CMK (cell line): ENCODE measurements around the gene PNLIPRP2.

Experiments used
- DNase-seq: peaks from one replicate; pipeline ENCODE4 v3.0.0-alpha.2; 2010; ENCODE audit warnings: low read depth

PNLIPRP2 gene

GRCh38 chr10:116620423-116621400 is at the start of gene PNLIPRP2:
PNLIPRP2 (plus strand) TSS chr10:116620953.
- no peak for DNase-seq

DNA sequence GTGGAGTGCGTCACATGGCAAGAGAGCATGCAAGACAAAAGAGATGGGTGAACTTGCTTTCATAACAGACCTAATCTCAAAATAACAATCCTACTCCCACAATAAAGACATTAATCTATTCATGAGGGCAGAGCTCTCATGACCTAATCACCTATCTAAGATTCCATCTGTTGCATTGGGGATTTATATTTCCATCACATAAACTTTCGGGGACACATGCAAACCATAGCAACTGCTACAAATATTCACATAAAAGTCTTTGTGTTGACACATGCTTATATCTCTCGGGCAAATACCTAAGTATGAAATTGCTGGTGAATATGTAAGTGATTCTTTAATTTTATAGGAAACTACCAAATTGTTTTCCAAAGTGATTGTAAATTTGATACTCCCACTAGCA is 46.0 kb upstream of the PNLIPRP2 start:
- DNase-seq, result no peak

GRCh38 chr10:116587878-116588591 is 32.7 kb upstream of the PNLIPRP2 start:
- no peak for DNase-seq

GRCh38 chr10:116588995-116589394 is 31.8 kb upstream of the PNLIPRP2 start:
- DNase-seq, result no peak

DNA sequence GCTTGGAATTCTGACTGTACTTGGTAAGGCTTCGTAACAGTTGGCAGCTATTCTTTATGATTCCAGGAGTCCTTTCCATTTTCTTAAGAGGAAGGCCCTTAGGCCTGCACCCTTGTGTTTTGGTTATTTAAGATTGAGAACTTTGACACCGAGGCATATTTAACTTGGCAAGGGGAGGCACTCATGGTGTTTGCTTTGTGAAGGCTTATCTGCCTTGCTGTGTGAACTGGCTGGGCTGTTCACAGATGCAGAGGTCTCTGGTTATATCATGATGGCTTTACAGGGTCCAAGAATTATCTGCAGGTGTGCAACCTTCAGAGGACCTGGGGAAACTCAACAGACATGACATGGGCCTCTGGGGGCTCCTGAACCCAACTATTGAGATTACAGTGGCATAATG is 30.8 kb upstream of the PNLIPRP2 start:
- no peak for DNase-seq

DNA sequence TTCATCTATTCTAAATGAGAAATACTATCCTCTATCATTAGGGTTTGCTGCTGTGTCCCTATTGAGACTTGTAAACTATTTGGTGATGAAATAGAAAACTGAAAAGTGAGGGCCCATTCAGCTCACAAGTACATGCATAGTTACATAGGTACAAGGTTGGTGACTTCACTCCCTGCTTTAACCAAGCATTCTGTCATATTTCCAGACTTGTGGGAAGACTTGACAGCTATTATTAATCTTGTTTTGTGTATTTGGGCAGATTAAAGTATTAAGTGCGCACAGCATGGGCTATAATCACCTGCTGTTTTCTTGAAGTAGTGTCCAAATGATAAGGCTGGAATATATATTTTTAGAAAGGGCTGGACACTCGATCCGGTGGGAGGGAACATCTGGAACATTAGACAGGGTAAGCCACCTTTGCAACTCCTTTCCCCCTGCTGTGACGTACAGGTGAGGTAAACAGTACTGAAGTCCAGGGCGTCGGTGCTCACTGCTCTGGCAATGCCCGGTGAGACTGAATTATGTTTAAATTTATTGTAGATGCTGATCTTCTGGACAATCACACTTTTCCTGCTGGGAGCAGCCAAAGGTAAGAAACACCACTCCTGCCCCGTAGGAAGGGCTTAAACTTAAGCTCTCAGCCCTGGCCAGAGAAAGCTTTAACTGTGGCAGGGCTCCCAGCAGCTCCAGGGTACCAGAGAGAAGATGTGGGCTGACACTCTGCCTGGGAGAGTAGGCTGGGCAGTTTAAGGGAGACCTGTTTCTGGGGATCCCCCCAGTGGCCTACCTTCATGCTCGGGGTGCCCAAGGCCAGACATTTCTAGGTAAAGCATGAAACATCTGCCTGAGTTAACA is 29.9 kb upstream of the PNLIPRP2 start, which contains the start of gene PNLIPRP1:
PNLIPRP1 (plus strand) TSS at position 370 of the 855 bp plus-strand sequence; CDS start at position 541, 171 bp downstream.
- no peak for DNase-seq

- no peak for DNase-seq
Observed at GRCh38 chr10:116593139-116593740, 27.5 kb upstream of the PNLIPRP2 start.

DNA sequence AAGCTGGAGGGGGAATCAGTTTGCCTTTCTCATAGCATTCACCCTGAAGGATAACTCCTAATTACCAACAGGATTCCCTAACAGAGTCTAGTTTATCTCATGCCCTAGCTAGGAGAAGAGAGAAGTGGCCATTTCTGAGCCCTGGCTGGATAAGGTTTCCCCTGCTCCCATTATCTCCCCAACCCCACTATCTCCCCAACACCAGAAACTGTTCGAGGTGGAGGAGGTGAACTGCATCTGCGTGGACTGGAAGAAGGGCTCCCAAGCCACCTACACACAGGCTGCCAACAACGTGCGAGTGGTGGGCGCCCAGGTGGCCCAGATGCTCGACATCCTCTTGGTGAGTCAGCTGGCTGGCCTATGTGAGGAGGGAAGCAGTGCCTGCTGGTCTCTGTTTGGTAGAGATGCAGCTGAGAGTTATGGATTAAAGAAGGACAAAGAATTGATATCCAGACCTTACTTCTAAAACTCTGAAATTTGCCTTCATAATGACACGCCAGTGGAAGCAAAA is 26.2 kb upstream of the PNLIPRP2 start:
- no peak for DNase-seq

DNA sequence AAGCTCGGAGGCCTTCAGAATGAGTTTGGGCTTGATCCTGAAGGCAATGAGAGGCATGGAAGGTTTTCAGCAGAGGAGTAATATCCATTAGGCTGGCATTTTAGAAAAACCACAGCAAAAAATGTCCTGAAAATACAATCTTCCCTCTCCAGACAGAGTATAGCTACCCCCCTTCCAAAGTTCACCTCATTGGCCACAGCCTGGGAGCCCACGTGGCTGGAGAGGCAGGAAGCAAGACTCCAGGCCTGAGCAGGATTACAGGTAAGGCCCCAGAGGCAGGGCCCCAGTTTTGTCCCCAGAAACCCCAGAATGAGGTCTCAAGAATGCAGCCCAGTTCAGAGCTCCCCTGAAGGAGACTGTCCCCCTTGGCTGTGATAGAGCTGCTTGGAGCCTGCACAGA is 24.7 kb upstream of the PNLIPRP2 start:
- no peak for DNase-seq

DNA sequence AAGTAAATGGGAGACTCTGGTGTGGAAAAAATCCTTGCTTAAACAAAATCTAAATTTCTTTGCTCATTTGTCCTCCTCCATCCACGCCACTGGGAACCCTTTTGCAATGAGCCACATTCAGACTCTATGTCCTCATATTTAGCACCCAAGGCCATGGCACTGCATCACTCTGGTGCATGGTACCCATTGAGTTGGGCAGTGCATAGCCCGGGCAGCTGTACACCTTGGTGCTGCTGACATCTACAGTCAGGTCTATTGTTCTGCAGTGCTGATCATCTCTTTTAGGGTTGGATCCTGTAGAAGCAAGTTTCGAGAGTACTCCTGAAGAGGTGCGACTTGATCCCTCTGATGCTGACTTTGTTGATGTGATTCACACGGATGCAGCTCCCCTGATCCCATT is 23.2 kb upstream of the PNLIPRP2 start:
- DNase-seq, result no peak

DNA sequence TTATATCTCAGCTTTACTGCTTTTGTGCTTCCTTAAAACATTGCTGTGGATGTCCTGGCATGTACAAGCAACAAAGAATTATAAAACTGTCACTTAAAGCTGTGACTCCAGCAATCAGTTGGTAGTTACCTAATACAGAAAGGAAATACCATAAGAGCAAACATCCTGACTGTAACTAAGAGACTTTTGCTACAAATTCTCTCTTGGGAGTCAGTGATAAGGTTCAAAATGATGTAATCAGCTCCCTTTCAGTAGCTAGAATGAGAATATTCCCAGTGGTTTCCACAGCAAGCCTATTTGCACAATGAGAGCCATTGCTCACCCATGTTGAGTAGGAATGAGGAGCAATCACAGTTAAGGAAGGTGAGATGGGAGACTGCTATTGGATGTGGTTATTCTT is 22.4 kb upstream of the PNLIPRP2 start:
- DNase-seq, result no peak

GRCh38 chr10:116599991-116600390 is 20.8 kb upstream of the PNLIPRP2 start:
- DNase-seq, result no peak

DNA sequence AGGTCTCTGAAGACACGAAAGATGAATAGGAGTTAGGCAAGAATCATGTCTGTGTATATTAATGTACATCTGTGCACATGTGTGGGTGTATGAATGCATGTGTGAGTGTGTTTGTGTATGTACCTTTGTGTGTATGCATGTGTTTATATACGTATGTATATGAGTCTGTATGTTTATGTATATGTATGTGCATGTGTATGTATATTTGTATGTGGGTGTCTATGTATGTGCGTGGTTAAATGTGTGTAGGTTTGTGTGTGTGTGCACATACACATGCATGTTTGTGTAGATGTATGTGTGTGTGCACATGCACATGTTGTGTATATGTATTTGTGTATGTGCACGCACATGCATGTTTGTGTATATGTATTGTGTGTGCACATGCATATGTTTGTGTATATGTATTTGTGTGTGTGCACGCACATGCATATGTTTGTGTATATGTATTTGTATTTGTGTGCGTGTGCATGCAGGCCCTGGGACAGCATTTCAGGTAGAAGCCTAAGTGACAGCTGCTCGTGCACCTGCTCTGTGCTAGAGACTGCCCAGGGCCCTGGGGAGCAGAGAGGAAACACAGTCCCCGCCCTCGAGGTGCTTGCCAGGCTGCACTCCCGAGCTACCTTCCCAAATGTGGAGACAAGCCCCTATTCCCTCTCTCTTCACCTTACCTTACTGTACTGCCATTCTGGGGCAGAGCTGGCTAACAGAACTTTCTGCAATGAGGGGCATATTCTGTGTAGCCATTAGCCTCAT is 17.9 kb upstream of the PNLIPRP2 start:
- no peak for DNase-seq

DNA sequence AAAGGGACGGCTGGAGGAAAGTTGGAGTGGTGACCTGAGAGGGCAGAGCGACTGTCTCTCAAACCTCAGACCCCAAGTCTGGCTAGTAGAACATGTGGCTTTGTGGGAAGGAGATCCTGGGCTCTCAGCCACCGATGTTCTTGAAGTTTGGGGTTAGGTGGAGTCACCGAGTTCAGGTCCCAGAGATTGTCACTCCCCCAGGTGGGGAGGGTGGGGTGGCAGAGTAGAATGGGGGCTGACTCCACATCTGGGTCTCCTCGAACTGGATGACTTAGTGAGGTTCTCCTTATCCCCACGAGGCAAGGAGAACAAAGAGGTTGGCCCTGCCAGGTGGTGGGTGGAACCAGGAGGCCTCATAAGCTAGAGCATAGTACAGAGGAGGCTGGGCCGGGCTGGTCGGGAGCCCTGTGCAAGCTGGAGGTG is 14.7 kb upstream of the PNLIPRP2 start:
- no peak for DNase-seq

GRCh38 chr10:116607336-116607735 is 13.4 kb upstream of the PNLIPRP2 start:
- DNase-seq, result no peak

DNA sequence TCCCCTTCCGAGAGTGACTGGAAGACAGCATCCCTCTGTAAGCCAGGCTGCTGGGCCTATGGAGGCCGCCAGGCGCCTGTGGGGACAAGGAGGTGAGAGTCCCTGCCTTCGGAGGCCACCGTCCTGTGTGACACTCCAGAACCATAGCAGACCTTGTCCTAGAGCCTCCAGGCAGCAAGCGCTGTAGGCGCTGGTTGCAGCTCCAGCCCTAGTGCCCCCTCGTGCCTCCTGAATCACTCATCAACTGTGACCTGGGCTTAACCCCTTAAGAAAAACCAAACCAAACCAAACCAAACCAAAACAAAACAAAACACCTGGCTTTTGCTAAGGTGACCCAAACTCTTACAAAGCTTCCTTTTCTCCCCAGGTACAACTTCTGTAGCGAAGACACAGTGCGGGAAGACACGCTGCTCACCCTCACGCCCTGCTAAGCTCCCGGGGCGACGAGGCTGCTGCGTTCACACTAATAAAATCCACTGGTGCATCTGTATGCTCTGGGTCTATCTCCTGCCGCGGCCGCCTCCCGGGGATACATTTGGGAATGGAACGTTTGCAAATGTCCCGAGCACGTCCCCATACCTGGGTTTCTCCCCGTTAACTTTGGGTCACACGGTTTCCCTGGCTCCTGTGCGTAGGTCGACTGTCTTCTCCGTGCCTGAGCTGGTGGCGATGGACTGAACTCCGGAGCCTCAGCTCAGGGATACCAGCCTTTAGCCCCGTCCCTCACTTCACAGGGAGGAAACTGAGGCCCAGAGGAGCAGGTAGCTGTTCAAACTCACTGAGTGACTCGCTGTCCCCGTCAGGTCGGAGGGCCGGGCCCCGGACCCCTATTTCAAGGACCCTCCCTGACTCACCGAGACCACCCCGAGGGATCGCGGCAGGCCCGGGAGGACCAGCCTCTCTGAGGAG is 11.8 kb upstream of the PNLIPRP2 start:
- DNase-seq, result no peak

DNA sequence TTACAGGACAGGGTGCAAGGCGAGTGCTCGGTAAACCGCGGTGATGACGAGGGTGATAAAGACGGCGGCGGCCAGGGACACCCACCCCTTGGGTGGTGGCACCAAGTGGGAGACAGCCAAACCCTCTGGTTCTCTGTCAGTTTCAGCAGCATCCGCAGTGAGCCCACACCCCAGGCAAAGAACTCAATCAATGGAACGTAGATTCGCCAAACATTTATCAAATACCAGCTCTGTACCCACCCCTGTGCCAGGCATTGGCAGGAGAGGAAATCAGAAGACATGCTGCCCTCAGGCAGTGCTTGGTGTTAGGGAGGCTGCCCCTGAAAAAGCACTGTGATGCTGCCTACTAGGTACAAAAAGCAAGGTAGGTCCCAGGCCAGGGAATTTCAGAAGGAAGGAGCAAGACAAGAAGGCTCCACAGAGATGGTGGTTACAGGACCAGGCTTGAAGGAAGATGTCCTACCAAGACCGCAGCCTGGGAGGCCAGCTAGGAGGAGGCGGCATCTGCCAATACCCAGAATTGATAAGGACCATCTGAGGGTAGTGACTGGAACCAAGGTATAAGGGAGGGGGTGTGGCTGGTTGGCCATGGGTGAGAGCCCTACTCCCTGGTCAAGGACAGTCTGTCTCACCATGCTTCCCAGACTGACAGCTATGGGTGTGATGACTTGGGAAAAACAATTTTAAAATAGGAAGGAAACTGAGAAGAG is 10.2 kb upstream of the PNLIPRP2 start:
- no peak for DNase-seq

DNA sequence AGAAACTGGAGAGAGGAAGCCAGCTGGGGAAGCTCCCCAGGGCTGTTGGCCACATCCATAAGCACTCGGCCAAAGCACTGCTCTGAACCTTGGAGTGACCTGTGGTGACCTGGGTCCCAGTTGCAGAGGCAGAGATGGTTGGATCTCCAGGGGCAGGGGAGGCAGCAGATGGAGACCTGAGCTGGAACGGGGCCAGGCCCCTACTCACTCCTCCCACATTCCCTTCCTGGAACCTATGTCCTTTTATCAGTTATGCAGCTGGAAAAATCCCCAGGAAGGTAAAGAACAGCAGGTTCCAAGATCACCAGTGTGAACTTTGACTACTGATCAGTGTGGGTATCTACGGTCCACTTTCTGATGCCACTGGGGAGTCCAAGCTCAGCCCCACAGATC is 9.6 kb upstream of the PNLIPRP2 start:
- no peak for DNase-seq
